HG03175 (cell line): ENCODE data around the gene GPR162.

Experiments
- ATAC-seq: cut with Tn5 transposase; IDR thresholded peaks from one replicate; pipeline ENCODE4 v1.9.1; 2021; ENCODE audit warnings: mild to moderate bottlenecking, moderate library complexity; ENCODE audit not compliant: unreplicated experiment

GPR162 gene

GRCh38 chr12:6821591-6822425 is at the start of gene GPR162:
GPR162 (plus strand) TSS chr12:6821821; CDS start chr12:6823899, 2,078 bp downstream.
- no peak for ATAC-seq

GRCh38 chr12:6772331-6772695 is 49.3 kb upstream of the GPR162 start, which contains the start of gene LAG3:
LAG3 (plus strand) TSS chr12:6772520; CDS start chr12:6772853, 333 bp downstream.
- ATAC-seq: no peak

GRCh38 chr12:6772726-6773589 is 48.7 kb upstream of the GPR162 start:
- no peak for ATAC-seq

- no peak for ATAC-seq
Observed at GRCh38 chr12:6773590-6774351, 47.9 kb upstream of the GPR162 start.

GRCh38 chr12:6774499-6775062 is 47.0 kb upstream of the GPR162 start:
- ATAC-seq: no peak

- ATAC-seq: no peak
Observed at GRCh38 chr12:6775185-6776174, 46.1 kb upstream of the GPR162 start.

- no peak for ATAC-seq
Observed at GRCh38 chr12:6777386-6777785, 44.2 kb upstream of the GPR162 start.

- ATAC-seq: no peak
Observed at GRCh38 chr12:6778217-6778573, 43.4 kb upstream of the GPR162 start.

- ATAC-seq: peak; percentile 81
Observed at GRCh38 chr12:6778574-6779550, 42.8 kb upstream of the GPR162 start.

GRCh38 chr12:6779708-6780432 is 41.8 kb upstream of the GPR162 start:
- ATAC-seq: no peak

GRCh38 chr12:6780573-6780972 is 41.0 kb upstream of the GPR162 start:
- ATAC-seq: no peak

GRCh38 chr12:6782119-6782518 is 39.5 kb upstream of the GPR162 start:
- ATAC-seq: no peak

- no peak for ATAC-seq
Observed at GRCh38 chr12:6782850-6783566, 38.6 kb upstream of the GPR162 start.

GRCh38 chr12:6783828-6784227 is 37.8 kb upstream of the GPR162 start:
- ATAC-seq: no peak

- ATAC-seq: no peak
Observed at GRCh38 chr12:6784296-6784695, 37.3 kb upstream of the GPR162 start.

- no peak for ATAC-seq
Observed at GRCh38 chr12:6784761-6785160, 36.9 kb upstream of the GPR162 start.

GRCh38 chr12:6786416-6787094 is 35.1 kb upstream of the GPR162 start:
- no peak for ATAC-seq
